ENCODE data around the gene CMTM5. TPM values are rescaled to one million over a fixed set of nuclear protein-coding genes. Genes with fewer than 3 reads are reported as not detected.
"Not testable (repeated sequence)": the region's sequence is repeated elsewhere in the genome, so short reads cannot be mapped to it uniquely, and the experiment has no call there.

CMTM5 gene
- total and polyA plus RNA-seq, 4 donors, result 33.9 to 78.2 (median 59.2) TPM

DNA sequence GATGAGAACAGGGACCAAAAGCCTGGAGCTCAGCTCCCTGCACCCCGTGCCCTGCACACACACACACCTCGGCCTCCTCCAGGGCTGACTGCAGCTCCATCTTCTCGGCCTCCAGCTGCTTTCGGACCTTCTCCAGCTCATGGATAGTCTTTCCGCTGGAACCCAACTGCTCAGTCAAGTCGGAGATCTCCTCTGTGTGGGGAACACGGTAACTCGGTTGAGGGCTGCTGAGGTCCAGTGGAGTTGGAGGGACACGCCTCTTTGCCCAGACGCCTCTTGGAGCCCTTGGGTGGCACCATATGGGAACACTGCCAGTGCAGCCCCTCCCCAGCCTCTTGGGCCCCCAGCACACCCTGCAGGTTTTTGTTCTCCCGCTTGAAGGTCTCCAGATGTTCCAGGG is 40.0 kb downstream of the CMTM5 start:
- peaks cover 23% of the 10 kb centered on the region for H3K36me3 ChIP-seq (ENCODE audit: control insufficient read depth, insufficient read depth, low read length)
- 95% methylated on average over 10 of the region's 11 CpGs for WGBS (ENCODE audit: insufficient coverage)
- no peaks in the 10 kb centered on the region for H3K9me3 ChIP-seq (ENCODE audit: control insufficient read depth, insufficient read depth, low read length)
- H3K4me3 ChIP-seq (ENCODE audit: low read depth, low read length), result no peak overlapping the region
- DNase-seq (ENCODE audit: low read depth in 4 of 6, low spot score in 6 of 6), result no peak
- peaks cover 9% of the 10 kb centered on the region for H3K4me1 ChIP-seq (ENCODE audit: control insufficient read depth, insufficient read depth, low read length)
- H3K27me3 ChIP-seq (ENCODE audit: control insufficient read depth, insufficient read depth, low read length), result no peaks in the 10 kb centered on the region
- no peak overlapping the region for H3K27ac ChIP-seq (ENCODE audit: low read depth, low read length)

- not testable (repeated sequence) for DNase-seq (ENCODE audit: low read depth in 4 of 6, low spot score in 6 of 6); H3K27ac ChIP-seq (ENCODE audit: low read depth, low read length); H3K4me1 ChIP-seq (ENCODE audit: control insufficient read depth, insufficient read depth, low read length); H3K27me3 ChIP-seq (ENCODE audit: control insufficient read depth, insufficient read depth, low read length); H3K4me3 ChIP-seq (ENCODE audit: low read depth, low read length); H3K9me3 ChIP-seq (ENCODE audit: control insufficient read depth, insufficient read depth, low read length)
- WGBS (ENCODE audit: insufficient coverage), result 95% methylated on average over 10 of the region's 12 CpGs
- H3K36me3 ChIP-seq (ENCODE audit: control insufficient read depth, insufficient read depth, low read length), result peaks cover 23% of the 10 kb centered on the region
These were observed 40.4 kb downstream of the CMTM5 start for GRCh38 chr14:23417269-23417668.

DNA sequence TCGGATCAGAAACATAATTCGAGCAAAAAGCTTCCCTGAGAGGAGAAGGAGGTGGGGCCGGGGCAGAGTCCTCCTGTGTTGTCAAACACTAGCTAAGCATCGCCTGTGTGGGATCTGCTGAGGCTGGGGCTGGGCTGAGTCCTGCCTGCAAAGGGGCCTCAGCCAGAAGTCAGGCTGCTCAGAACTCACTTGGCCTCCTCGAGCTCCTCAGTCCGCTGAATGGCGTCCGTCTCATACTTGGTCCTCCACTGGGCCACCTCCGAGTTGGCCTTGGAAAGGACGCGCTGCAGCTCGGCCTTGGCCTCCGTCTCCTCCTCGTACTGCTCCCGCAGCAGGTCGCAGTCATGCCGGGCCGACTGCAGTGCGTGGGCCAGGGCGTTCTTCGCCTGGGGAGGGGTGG is 41.2 kb downstream of the CMTM5 start:
- WGBS (ENCODE audit: insufficient coverage), result 91% methylated on average over 16 of the region's 21 CpGs

GRCh38 chr14:23419646-23420045 is 42.8 kb downstream of the CMTM5 start:
- H3K4me3 ChIP-seq (ENCODE audit: low read depth, low read length), result not testable (repeated sequence)
- 75% methylated on average over 1 of the region's 17 CpGs for WGBS (ENCODE audit: insufficient coverage)

More for the DNA sequence above, 41.2 kb downstream of the CMTM5 start:
- peaks cover 9% of the 10 kb centered on the region for H3K4me1 ChIP-seq (ENCODE audit: control insufficient read depth, insufficient read depth, low read length)
- no peak for DNase-seq (ENCODE audit: low read depth in 4 of 6, low spot score in 6 of 6)
- no peak overlapping the region for H3K4me3 ChIP-seq (ENCODE audit: low read depth, low read length)
- H3K27me3 ChIP-seq (ENCODE audit: control insufficient read depth, insufficient read depth, low read length), result no peaks in the 10 kb centered on the region
- H3K9me3 ChIP-seq (ENCODE audit: control insufficient read depth, insufficient read depth, low read length), result no peaks in the 10 kb centered on the region
- H3K36me3 ChIP-seq (ENCODE audit: control insufficient read depth, insufficient read depth, low read length), result peaks cover 23% of the 10 kb centered on the region
- no peak overlapping the region for H3K27ac ChIP-seq (ENCODE audit: low read depth, low read length)

DNA sequence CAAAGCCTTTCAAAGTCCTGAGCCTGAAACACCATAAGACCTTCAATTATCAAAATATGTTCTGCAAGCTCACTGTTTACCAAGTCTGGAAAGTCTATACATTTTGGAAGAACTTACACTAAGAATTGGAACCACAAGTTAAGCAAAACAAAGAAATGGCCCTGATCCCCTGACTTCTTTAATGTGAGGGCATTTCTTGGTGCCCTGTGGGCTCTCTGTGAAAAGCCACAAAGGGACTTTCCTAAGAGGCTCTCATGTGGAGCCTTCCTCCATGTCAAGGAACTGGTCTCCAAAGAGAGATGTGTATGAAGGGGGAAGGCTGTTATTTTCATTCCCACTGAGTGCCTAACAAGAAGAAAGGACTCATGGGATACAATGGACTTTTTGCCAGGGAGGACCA is 44.7 kb downstream of the CMTM5 start:
- DNase-seq (ENCODE audit: low read depth in 4 of 6, low spot score in 6 of 6), result no peak
- peaks cover 3% of the 10 kb centered on the region for H3K4me1 ChIP-seq (ENCODE audit: control insufficient read depth, insufficient read depth, low read length)
- H3K4me3 ChIP-seq (ENCODE audit: low read depth, low read length), result no peak overlapping the region
- peaks cover 13% of the 10 kb centered on the region for H3K36me3 ChIP-seq (ENCODE audit: control insufficient read depth, insufficient read depth, low read length)
- no peaks in the 10 kb centered on the region for H3K9me3 ChIP-seq (ENCODE audit: control insufficient read depth, insufficient read depth, low read length)
- H3K27me3 ChIP-seq (ENCODE audit: control insufficient read depth, insufficient read depth, low read length), result no peaks in the 10 kb centered on the region
- no peak overlapping the region for H3K27ac ChIP-seq (ENCODE audit: low read depth, low read length)

More at GRCh38 chr14:23419646-23420045, 42.8 kb downstream of the CMTM5 start:
- H3K27me3 ChIP-seq (ENCODE audit: control insufficient read depth, insufficient read depth, low read length); H3K27ac ChIP-seq (ENCODE audit: low read depth, low read length); H3K9me3 ChIP-seq (ENCODE audit: control insufficient read depth, insufficient read depth, low read length); H3K4me1 ChIP-seq (ENCODE audit: control insufficient read depth, insufficient read depth, low read length); DNase-seq (ENCODE audit: low read depth in 4 of 6, low spot score in 6 of 6): not testable (repeated sequence)
- H3K36me3 ChIP-seq (ENCODE audit: control insufficient read depth, insufficient read depth, low read length), result peaks cover 18% of the 10 kb centered on the region

GRCh38 chr14:23423657-23424056 is 46.8 kb downstream of the CMTM5 start:
- Histone ChIP-seq H3K36me3 (ENCODE audit: control insufficient read depth, insufficient read depth, low read length) (peaks cover 6% of the 10 kb centered on the region), H3K27ac (ENCODE audit: low read depth, low read length) (no peak overlapping the region), H3K27me3 (ENCODE audit: control insufficient read depth, insufficient read depth, low read length) (no peaks in the 10 kb centered on the region), H3K9me3 (ENCODE audit: control insufficient read depth, insufficient read depth, low read length) (no peaks in the 10 kb centered on the region), H3K4me3 (ENCODE audit: low read depth, low read length) (no peak overlapping the region), H3K4me1 (ENCODE audit: control insufficient read depth, insufficient read depth, low read length) (no peaks in the 10 kb centered on the region)
- 87% methylated on average over 6 of the region's 6 CpGs for WGBS (ENCODE audit: insufficient coverage)
- no peak for DNase-seq (ENCODE audit: low read depth in 4 of 6, low spot score in 6 of 6)

GRCh38 chr14:23425169-23425568 is 48.3 kb downstream of the CMTM5 start:
- WGBS (ENCODE audit: insufficient coverage), result 73% methylated on average over 9 of the region's 10 CpGs
- H3K9me3 ChIP-seq (ENCODE audit: control insufficient read depth, insufficient read depth, low read length), result no peaks in the 10 kb centered on the region
- no peak overlapping the region for H3K27ac ChIP-seq (ENCODE audit: low read depth, low read length)
- no peak for DNase-seq (ENCODE audit: low read depth in 4 of 6, low spot score in 6 of 6)
- H3K36me3 ChIP-seq (ENCODE audit: control insufficient read depth, insufficient read depth, low read length), result no peaks in the 10 kb centered on the region
- H3K27me3 ChIP-seq (ENCODE audit: control insufficient read depth, insufficient read depth, low read length), result no peaks in the 10 kb centered on the region
- peaks cover 3% of the 10 kb centered on the region for H3K4me1 ChIP-seq (ENCODE audit: control insufficient read depth, insufficient read depth, low read length)
- H3K4me3 ChIP-seq (ENCODE audit: low read depth, low read length), result no peak overlapping the region

DNA sequence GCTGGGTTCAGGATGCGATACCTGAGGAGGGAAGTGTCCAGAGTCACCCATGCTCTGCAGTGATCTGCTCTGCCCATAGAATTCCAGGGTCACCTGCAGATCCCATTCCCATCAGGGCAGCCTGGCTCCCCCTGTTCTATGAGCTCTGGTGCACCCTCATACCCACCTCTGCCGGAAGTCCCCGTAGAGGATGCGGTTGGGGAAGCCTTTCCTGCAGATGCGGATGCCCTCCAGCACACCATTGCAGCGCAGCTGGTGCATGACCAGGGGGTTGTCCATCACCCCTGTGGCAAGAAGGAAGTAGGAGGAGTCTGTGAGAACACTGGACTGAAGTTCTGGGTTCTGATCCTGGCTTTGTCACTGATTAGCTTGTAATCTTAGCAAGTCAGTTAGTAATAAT is 49.0 kb downstream of the CMTM5 start:
- not testable (repeated sequence) for H3K27ac ChIP-seq (ENCODE audit: low read depth, low read length)

GRCh38 chr14:23428686-23429495 is 52.0 kb downstream of the CMTM5 start:
- H3K9me3 ChIP-seq (ENCODE audit: control insufficient read depth, insufficient read depth, low read length), result no peaks in the 10 kb centered on the region
- H3K36me3 ChIP-seq (ENCODE audit: control insufficient read depth, insufficient read depth, low read length), result no peaks in the 10 kb centered on the region
- no peak overlapping the region for H3K27ac ChIP-seq (ENCODE audit: low read depth, low read length)
- H3K27me3 ChIP-seq (ENCODE audit: control insufficient read depth, insufficient read depth, low read length), result no peaks in the 10 kb centered on the region
- peaks cover 19% of the 10 kb centered on the region for H3K4me1 ChIP-seq (ENCODE audit: control insufficient read depth, insufficient read depth, low read length)
- no peak for DNase-seq (ENCODE audit: low read depth in 4 of 6, low spot score in 6 of 6)
- no peak overlapping the region for H3K4me3 ChIP-seq (ENCODE audit: low read depth, low read length)
- 98% methylated on average over 4 of the region's 13 CpGs for WGBS (ENCODE audit: insufficient coverage)

More for the DNA sequence above, 49.0 kb downstream of the CMTM5 start:
- H3K9me3 ChIP-seq (ENCODE audit: control insufficient read depth, insufficient read depth, low read length); H3K4me3 ChIP-seq (ENCODE audit: low read depth, low read length); DNase-seq (ENCODE audit: low read depth in 4 of 6, low spot score in 6 of 6); H3K4me1 ChIP-seq (ENCODE audit: control insufficient read depth, insufficient read depth, low read length); H3K27me3 ChIP-seq (ENCODE audit: control insufficient read depth, insufficient read depth, low read length); H3K36me3 ChIP-seq (ENCODE audit: control insufficient read depth, insufficient read depth, low read length): not testable (repeated sequence)
- WGBS (ENCODE audit: insufficient coverage), result 100% methylated on average over 1 of the region's 6 CpGs
